B cell (primary cell): ENCODE measurements around the gene RUSF1. TPM values are rescaled to one million over a fixed set of nuclear protein-coding genes. Genes with fewer than 3 reads are reported as not detected.

Experiments
- ATAC-seq: fragments of 200-7000 bp; cut with Tn5 transposase; one replicate; pipeline ENCODE4 v1.10.0; 2021; ENCODE audit warnings: low read depth, mild to moderate bottlenecking, moderate number of reproducible peaks, moderate library complexity
- CTCF ChIA-PET: fragments of 350-600 bp; sonication (Branson Sonifier 250); formaldehyde crosslinking; loops from one replicate; lab custom pipeline; 2021; ENCODE audit warnings: antibody characterized with exemption, inconsistent platforms; lab: Charles Lee
- POLR2A ChIA-PET: fragments of 350-600 bp; sonication (Branson Sonifier 250); formaldehyde crosslinking; loops from one replicate; lab custom pipeline; 2021; ENCODE audit warnings: antibody characterized with exemption; lab: Charles Lee
- DNase-seq: peaks from one replicate; pipeline ENCODE4 v3.0.0; 2013
- H2AFZ ChIP-seq: 2 replicates; pipeline ENCODE4 v1.6.1; 2012; ENCODE audit warnings: mild to moderate bottlenecking, low read depth, low read length; ENCODE audit not compliant: insufficient read depth, poor library complexity, severe bottlenecking
- H3K27ac ChIP-seq, 2 donors: 1 replicate in 1 of 2; 2 replicates in 1 of 2; pipeline ENCODE4 v1.5.1; 2012 to 2013; ENCODE audit warnings: low read length in 2 of 2, mild to moderate bottlenecking in 2 of 2, moderate library complexity in 1 of 2
- H3K27me3 ChIP-seq, 4 experiments: fragments of 200-600 bp in 1 of 4; sonication (generic) in 1 of 4; replicated peaks in 1 of 4; 1 replicate in 2 of 4; 2 replicates in 2 of 4; pipeline versions ENCODE4 v1.6.1 to v1.7.0; 2013 to 2016; ENCODE audit warnings: low read length in 3 of 4, mild to moderate bottlenecking in 2 of 4, mixed read lengths in 1 of 4, moderate library complexity in 1 of 4; ENCODE audit not compliant: insufficient read depth in 4 of 4, control insufficient read depth in 3 of 4; ENCODE audit errors: control extremely low read depth in 1 of 4
- H3K36me3 ChIP-seq, 2 experiments: replicated peaks in 1 of 2; 1 replicate in 1 of 2; 2 replicates in 1 of 2; pipeline versions ENCODE4 v1.6.1 to v1.7.1; 2013; ENCODE audit warnings: low read length in 1 of 2; ENCODE audit not compliant: insufficient read depth in 2 of 2, control insufficient read depth in 1 of 2; ENCODE audit errors: control extremely low read depth in 1 of 2, extremely low read depth in 1 of 2
- H3K4me1 ChIP-seq, 2 donors: fragments of 200-600 bp in 1 of 2; sonication (generic) in 1 of 2; 1 replicate in 1 of 2; 2 replicates in 1 of 2; pipeline versions ENCODE4 v1.5.1 to v1.6.1; 2013 to 2017; ENCODE audit warnings: low read length in 2 of 2; ENCODE audit not compliant: control insufficient read depth in 2 of 2, insufficient read depth in 2 of 2
- H3K4me2 ChIP-seq: replicated peaks from 2 replicates; pipeline ENCODE3; 2012; ENCODE audit warnings: mild to moderate bottlenecking, low read depth, low read length; ENCODE audit not compliant: poor library complexity, severe bottlenecking
- H3K4me3 ChIP-seq, 5 experiments: fragments of 200-600 bp in 1 of 5; sonication (generic) in 1 of 5; 1 replicate in 3 of 5; 2 replicates in 2 of 5; pipeline versions ENCODE4 v1.5.1 to v1.7.0; 2011 to 2016; ENCODE audit warnings: low read length in 4 of 5, mild to moderate bottlenecking in 4 of 5, low read depth in 2 of 5, control low read depth in 1 of 5, moderate library complexity in 1 of 5; ENCODE audit not compliant: insufficient read depth in 1 of 5; ENCODE audit errors: control extremely low read depth in 1 of 5, extremely low read depth in 1 of 5
- H3K79me2 ChIP-seq: fragments of 200-600 bp; sonication (generic); one replicate; pipeline ENCODE4 v1.6.0; 2016; ENCODE audit warnings: low read length; ENCODE audit not compliant: control insufficient read depth, insufficient read depth
- H3K9ac ChIP-seq: fragments of 200-600 bp; sonication (generic); 2 replicates; pipeline ENCODE4 v1.6.1; 2017; ENCODE audit warnings: mild to moderate bottlenecking, low read length, moderate library complexity
- H3K9me3 ChIP-seq, 3 donors: one replicate each; pipeline versions ENCODE4 v1.6.1 to v1.7.1; 2013; ENCODE audit warnings: low read length in 2 of 3; ENCODE audit not compliant: control insufficient read depth in 2 of 3, insufficient read depth in 1 of 3; ENCODE audit errors: control extremely low read depth in 1 of 3
- H4K20me1 ChIP-seq: 2 replicates; pipeline ENCODE4 v1.6.0; 2012; ENCODE audit warnings: mild to moderate bottlenecking, low read length; ENCODE audit not compliant: insufficient read depth, control insufficient read depth, poor library complexity, severe bottlenecking
- H3K27ac Mint-ChIP-seq: one replicate; pipeline ENCODE4 v1.8.0; 2021; ENCODE audit warnings: mixed read lengths
- H3K27me3 Mint-ChIP-seq: one replicate; pipeline ENCODE4 v1.8.0; 2021; ENCODE audit warnings: mixed read lengths
- H3K4me1 Mint-ChIP-seq: one replicate; pipeline ENCODE4 v1.8.0; 2021; ENCODE audit warnings: mixed read lengths
- H3K4me3 Mint-ChIP-seq: one replicate; pipeline ENCODE4 v1.8.0; 2021; ENCODE audit warnings: mixed read lengths
- H3K9me3 Mint-ChIP-seq: one replicate; pipeline ENCODE4 v1.8.0; 2022; ENCODE audit warnings: mixed read lengths; ENCODE audit not compliant: insufficient read depth
- EZH2 ChIP-seq: IDR thresholded peaks from 2 replicates; pipeline ENCODE4 v1.6.1; 2012; ENCODE audit warnings: borderline replicate concordance, low read depth, mild to moderate bottlenecking, moderate library complexity, low read length; ENCODE audit not compliant: insufficient read depth, poor library complexity, severe bottlenecking
- WGBS: methylation state at CpG from one replicate; pipeline ENCODE4 v1.1.5; 2013; ENCODE audit warnings: missing lambda C conversion rate; ENCODE audit not compliant: insufficient coverage; 5-methylcytosine and 5-hydroxymethylcytosine counted together
- intact Hi-C: fragments of 100-400 bp; cut with micrococcal nuclease; formaldehyde crosslinking; loops from one replicate; pipeline ENCODE4 v1.10.0; 2022
- polyA plus RNA-seq: library from polyadenylated mRNA; depleted of rRNA; stranded (reverse); fragments of >200 nt; gene quantifications from 2 replicates; pipeline ENCODE4 v1.2.3, GENCODE V29; 2012
- total RNA-seq, 2 donors: library from RNA; stranded (reverse); fragments of 120-200 nt in 1 of 2; gene quantifications; 1 replicate in 1 of 2; 2 replicates in 1 of 2; pipeline versions ENCODE4 v1.2.3 to v1.2.4, GENCODE V29; 2013 to 2022
- TF ChIP-seq, protein P1 (sequence below): fragments of 200-600 bp; IDR thresholded peaks from one replicate; pipeline ENCODE4 v1.8.0; 2022; ENCODE audit warnings: antibody characterized with exemption, mild to moderate bottlenecking

Gene RUSF1
- total and polyA plus RNA-seq, 2 donors (not counting 1 experiment from before 2014, with no cell fraction given) = 103 to 132 TPM

DNA sequence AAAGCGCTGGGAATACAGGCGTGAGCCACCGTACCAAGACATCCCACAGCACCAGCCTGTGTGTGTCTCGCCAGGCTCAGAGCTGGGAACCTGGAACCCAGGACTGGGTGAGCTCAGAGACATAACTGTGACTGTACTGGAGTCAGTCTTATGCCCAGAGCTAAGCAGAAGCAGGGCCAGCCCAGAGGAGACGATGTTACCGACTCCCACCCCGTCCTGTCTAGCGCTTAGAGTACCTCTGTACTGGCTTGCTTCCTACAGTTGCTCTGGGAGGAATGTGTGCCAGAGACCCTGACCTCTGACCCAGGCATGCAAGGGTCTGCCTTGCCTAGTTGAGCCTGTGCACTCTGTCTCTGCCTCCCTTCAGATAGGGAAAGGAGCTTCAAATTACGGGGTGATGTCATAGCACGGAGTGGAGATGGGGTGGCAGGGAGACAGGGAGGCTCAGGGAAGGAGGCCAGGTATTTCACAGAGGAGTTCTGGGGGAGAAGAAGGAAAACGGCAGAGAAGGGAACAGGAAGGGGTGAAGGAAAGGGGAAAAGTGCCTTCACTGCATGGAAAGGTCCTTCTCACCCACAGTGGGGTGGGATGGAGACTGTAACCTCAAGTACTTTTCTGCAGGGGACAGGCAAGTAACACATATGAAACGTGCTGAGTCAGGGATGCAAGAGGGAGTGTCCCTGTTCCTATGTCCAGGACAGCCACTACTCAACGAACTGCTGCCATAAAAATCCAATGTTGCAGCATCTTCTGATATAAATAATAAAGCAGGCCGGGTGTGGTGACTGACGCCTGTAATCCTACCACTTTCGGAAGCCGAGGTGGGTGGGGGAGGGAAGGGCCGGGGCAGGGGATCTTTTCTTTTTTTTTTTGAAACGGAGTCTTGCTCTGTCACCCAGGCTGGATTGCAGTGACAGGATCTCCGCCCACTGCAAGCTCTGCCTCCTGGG lies 54.7 kb downstream of the RUSF1 start:
- intact Hi-C loops = no loop called here
- H3K27ac ChIP-seq = no peak overlapping the region
- H3K27ac Mint-ChIP-seq = no peak overlapping the region
- no peak overlapping the region for H3K9ac ChIP-seq
- H3K36me3 ChIP-seq = no peaks in the 10 kb centered on the region
- H3K4me1 Mint-ChIP-seq = peaks cover 43% of the 10 kb centered on the region
- H3K4me3 Mint-ChIP-seq = no peak overlapping the region
- H3K9me3 Mint-ChIP-seq = no peaks in the 10 kb centered on the region
- H3K9me3 ChIP-seq = no peaks in the 10 kb centered on the region
- TF ChIP-seq EZH2 = no peak
- TF ChIP-seq, protein P1, sequence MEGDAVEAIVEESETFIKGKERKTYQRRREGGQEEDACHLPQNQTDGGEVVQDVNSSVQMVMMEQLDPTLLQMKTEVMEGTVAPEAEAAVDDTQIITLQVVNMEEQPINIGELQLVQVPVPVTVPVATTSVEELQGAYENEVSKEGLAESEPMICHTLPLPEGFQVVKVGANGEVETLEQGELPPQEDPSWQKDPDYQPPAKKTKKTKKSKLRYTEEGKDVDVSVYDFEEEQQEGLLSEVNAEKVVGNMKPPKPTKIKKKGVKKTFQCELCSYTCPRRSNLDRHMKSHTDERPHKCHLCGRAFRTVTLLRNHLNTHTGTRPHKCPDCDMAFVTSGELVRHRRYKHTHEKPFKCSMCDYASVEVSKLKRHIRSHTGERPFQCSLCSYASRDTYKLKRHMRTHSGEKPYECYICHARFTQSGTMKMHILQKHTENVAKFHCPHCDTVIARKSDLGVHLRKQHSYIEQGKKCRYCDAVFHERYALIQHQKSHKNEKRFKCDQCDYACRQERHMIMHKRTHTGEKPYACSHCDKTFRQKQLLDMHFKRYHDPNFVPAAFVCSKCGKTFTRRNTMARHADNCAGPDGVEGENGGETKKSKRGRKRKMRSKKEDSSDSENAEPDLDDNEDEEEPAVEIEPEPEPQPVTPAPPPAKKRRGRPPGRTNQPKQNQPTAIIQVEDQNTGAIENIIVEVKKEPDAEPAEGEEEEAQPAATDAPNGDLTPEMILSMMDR = no peak
- H3K4me2 ChIP-seq = no peak overlapping the region
- no peak for DNase-seq
- no peak overlapping the region for H2AFZ ChIP-seq
- no peaks in the 10 kb centered on the region for H3K27me3 Mint-ChIP-seq
- no peaks in the 10 kb centered on the region for H3K27me3 ChIP-seq
- ATAC-seq = no peak
- peaks cover 21 to 31% of the 10 kb centered on the region in 2 donors for H3K4me1 ChIP-seq
- peaks cover 9% of the 10 kb centered on the region for H3K79me2 ChIP-seq
- ChIA-PET POLR2A (no interaction called here), CTCF (interaction anchor here (7.2 kb wide), 1 partner anchor 10 kb away, joined by 43 read pairs; the partner anchor contains the start of gene ZNF843)
- H4K20me1 ChIP-seq = peaks cover 27% of the 10 kb centered on the region
- H3K4me3 ChIP-seq = no peak overlapping the region
- WGBS = 84% methylated on average over 15 of the region's 20 CpGs

DNA sequence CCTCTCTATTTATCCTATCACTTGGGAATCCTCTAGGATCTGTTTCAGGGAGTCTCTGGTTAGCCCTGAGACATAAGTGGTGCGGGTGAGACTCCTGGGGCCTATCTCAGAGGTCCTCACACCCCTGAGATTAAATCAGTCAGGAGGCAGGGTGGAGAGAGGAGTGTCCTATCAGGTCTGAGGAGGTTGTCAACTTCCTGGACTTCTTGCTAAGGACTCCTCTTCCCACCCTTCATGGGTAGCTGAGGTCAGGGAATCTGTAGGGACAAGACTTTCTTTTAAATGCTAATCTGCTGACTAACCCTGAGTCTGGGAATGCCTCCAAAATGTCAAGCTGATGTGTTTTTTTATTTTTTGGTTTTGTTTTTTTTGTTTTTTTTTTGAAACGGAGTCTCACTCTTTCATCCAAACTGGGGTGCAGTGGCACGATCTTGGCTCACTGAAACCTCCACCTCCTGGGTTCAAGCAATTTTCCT lies 55.5 kb downstream of the RUSF1 start:
- no peaks in the 10 kb centered on the region for H3K36me3 ChIP-seq
- peaks cover 23% of the 10 kb centered on the region for H4K20me1 ChIP-seq
- intact Hi-C loops = no loop called here
- H3K27ac ChIP-seq = no peak overlapping the region
- Mint-ChIP-seq H3K4me3 (no peak overlapping the region), H3K27ac (no peak overlapping the region), H3K4me1 (peaks cover 35% of the 10 kb centered on the region), H3K9me3 (no peaks in the 10 kb centered on the region), H3K27me3 (no peaks in the 10 kb centered on the region)
- no peak overlapping the region for H3K4me2 ChIP-seq
- H3K9me3 ChIP-seq = no peaks in the 10 kb centered on the region
- H3K4me1 ChIP-seq = peaks cover 15 to 22% of the 10 kb centered on the region in 2 donors
- H2AFZ ChIP-seq = no peak overlapping the region
- WGBS = 100% methylated on average over 1 of the region's 3 CpGs
- CTCF ChIA-PET = interaction anchor here (1.5 kb wide), 1 partner anchor 10 kb away, joined by 8 read pairs; the partner anchor contains the start of gene ZNF843
- H3K9ac ChIP-seq = no peak overlapping the region
- POLR2A ChIA-PET = interaction anchor here (0.7 kb wide), 2 partner anchors 287 to 499 kb away, joined by 3 to 6 read pairs; no protein-coding TSS in a partner anchor
- no peaks in the 10 kb centered on the region for H3K27me3 ChIP-seq
- DNase-seq = no peak
- H3K79me2 ChIP-seq = peaks cover 5% of the 10 kb centered on the region
- no peak overlapping the region for H3K4me3 ChIP-seq
- ATAC-seq = no peak
- TF ChIP-seq, protein P1 = no peak
- no peak for TF ChIP-seq EZH2
